A673 (cell line): Measurements from ENCODE around the gene AGPAT3. TPM values are rescaled to one million over a fixed set of nuclear protein-coding genes. Genes with fewer than 3 reads are reported as not detected.

Source experiments
- BruUV-seq: library from RNA; stranded (reverse); fragments of 400-500 nt; replicated peaks from 2 replicates; lab custom pipeline; 2021; lab: Mats Ljungman, UMichigan
- CTCF ChIA-PET: fragments of 300-600 bp; sonication (Branson Sonifier 250); formaldehyde crosslinking; loops from one replicate; lab custom pipeline; 2022; ENCODE audit warnings: antibody characterized with exemption; lab: Charles Lee
- POLR2A ChIA-PET: fragments of 300-600 bp; sonication (Branson Sonifier 250); formaldehyde crosslinking; loops from one replicate; lab custom pipeline; 2022; ENCODE audit warnings: antibody characterized with exemption; ENCODE audit not compliant: low non-redundant PET; lab: Charles Lee
- DNase-seq: peaks from one replicate; pipeline ENCODE4 v3.0.0-alpha.2; 2015; ENCODE audit warnings: low spot score
- H3K27ac ChIP-seq: fragments of 200-600 bp; sonication (generic); 2 replicates; pipeline ENCODE4 v1.5.1; 2016; ENCODE audit warnings: mixed run types, low read depth, mild to moderate bottlenecking, mixed read lengths, antibody characterized with exemption, low read length; ENCODE audit not compliant: poor library complexity, severe bottlenecking
- H3K27me3 ChIP-seq: fragments of 200-600 bp; sonication (generic); replicated peaks from 2 replicates; pipeline ENCODE4 v1.6.1; 2017; ENCODE audit warnings: mixed run types, low read depth, mild to moderate bottlenecking, mixed read lengths, antibody characterized with exemption, low read length; ENCODE audit not compliant: insufficient read depth, poor library complexity
- H3K36me3 ChIP-seq: fragments of 200-600 bp; sonication (generic); 2 replicates; pipeline ENCODE4 v1.6.1; 2016; ENCODE audit warnings: mixed run types, mild to moderate bottlenecking, mixed read lengths, antibody characterized with exemption, low read length; ENCODE audit not compliant: insufficient read depth, poor library complexity, severe bottlenecking
- H3K4me1 ChIP-seq: fragments of 200-600 bp; sonication (generic); 2 replicates; pipeline ENCODE4 v1.6.1; 2017; ENCODE audit warnings: mixed run types, mild to moderate bottlenecking, mixed read lengths, antibody characterized with exemption, low read length; ENCODE audit not compliant: insufficient read depth, poor library complexity, severe bottlenecking
- H3K4me3 ChIP-seq: fragments of 200-600 bp; sonication (generic); 2 replicates; pipeline ENCODE4 v1.5.1; 2016; ENCODE audit warnings: low read depth, mixed run types, mild to moderate bottlenecking, mixed read lengths, low read length; ENCODE audit not compliant: poor library complexity, severe bottlenecking
- H3K9me3 ChIP-seq: fragments of 200-600 bp; sonication (generic); 2 replicates; pipeline ENCODE4 v1.6.1; 2016; ENCODE audit warnings: mixed run types, low read depth, mild to moderate bottlenecking, mixed read lengths, antibody characterized with exemption, low read length; ENCODE audit not compliant: poor library complexity, severe bottlenecking
- CTCF ChIP-seq: fragments of 300-800, 200-600 bp; sonication (generic); conservative IDR thresholded peaks from 2 replicates; pipeline ENCODE4 v1.5.1; 2017; ENCODE audit warnings: low read depth, mild to moderate bottlenecking, antibody characterized with exemption, low read length, moderate library complexity, mixed read lengths
- EZH2 ChIP-seq: fragments of 200-600 bp; sonication (generic); IDR thresholded peaks from 2 replicates; pipeline ENCODE4 v1.6.1; 2017; ENCODE audit warnings: borderline replicate concordance, low read depth, mild to moderate bottlenecking, mixed read lengths, antibody characterized with exemption, low read length; ENCODE audit not compliant: poor library complexity, severe bottlenecking
- intact Hi-C: fragments of 100-400 bp; cut with micrococcal nuclease; formaldehyde crosslinking; loops from one replicate; pipeline ENCODE4 v1.10.0; 2022; ENCODE audit not compliant: unreplicated experiment
- total RNA-seq: library from RNA; stranded (reverse); gene quantifications from 2 replicates; pipeline ENCODE4 v1.2.3, GENCODE V29; 2021

The AGPAT3 gene
- total RNA-seq, 1 experiment from 2014 or later = 69.6 TPM

GRCh38 chr21:43975469-43976098, 110.6 kb downstream of the AGPAT3 start:
- Histone ChIP-seq H3K4me3 (no peak overlapping the region), H3K4me1 (no peaks in the 10 kb centered on the region), H3K27ac (no peak overlapping the region), H3K27me3 (no peaks in the 10 kb centered on the region), H3K9me3 (no peaks in the 10 kb centered on the region), H3K36me3 (peaks cover 21% of the 10 kb centered on the region)
- POLR2A ChIA-PET = no interaction called here
- TF ChIP-seq CTCF = peak; percentile 98
- TF ChIP-seq EZH2 = no peak
- CTCF ChIA-PET = interaction anchor here (0.5 to 1.2 kb wide), 6 partner anchors 60 to 167 kb away, joined by 3 to 14 read pairs (median 4); no protein-coding TSS in a partner anchor
- peak; percentile 72 for DNase-seq
- intact Hi-C loops = loop anchor here (1.0 kb wide), 1 partner anchor 165 kb away; no protein-coding TSS in a partner anchor
- BruUV-seq = no TSS peak

GRCh38 chr21:43976661-43977060, 111.6 kb downstream of the AGPAT3 start:
- intact Hi-C loops = no loop called here
- no peak overlapping the region for H3K27ac ChIP-seq
- POLR2A ChIA-PET = no interaction called here

GRCh38 chr21:43978060-43978459, 113.0 kb downstream of the AGPAT3 start:
- peaks cover 26% of the 10 kb centered on the region for H3K36me3 ChIP-seq

More at GRCh38 chr21:43976661-43977060, 111.6 kb downstream of the AGPAT3 start:
- H3K36me3 ChIP-seq = peaks cover 19% of the 10 kb centered on the region
- TF ChIP-seq EZH2 (no peak), CTCF (no peak)
- no peak overlapping the region for H3K4me3 ChIP-seq
- H3K4me1 ChIP-seq = no peaks in the 10 kb centered on the region
- DNase-seq = no peak
- H3K9me3 ChIP-seq = no peaks in the 10 kb centered on the region
- CTCF ChIA-PET = no interaction called here
- no TSS peak for BruUV-seq
- H3K27me3 ChIP-seq = no peaks in the 10 kb centered on the region

More at GRCh38 chr21:43978060-43978459, 113.0 kb downstream of the AGPAT3 start:
- POLR2A ChIA-PET = no interaction called here
- TF ChIP-seq EZH2 (no peak), CTCF (no peak)
- no peak overlapping the region for H3K4me3 ChIP-seq
- no peaks in the 10 kb centered on the region for H3K9me3 ChIP-seq
- DNase-seq = no peak
- BruUV-seq = no TSS peak
- intact Hi-C loops = no loop called here
- no peak overlapping the region for H3K27ac ChIP-seq
- H3K27me3 ChIP-seq = no peaks in the 10 kb centered on the region
- CTCF ChIA-PET = no interaction called here
- no peaks in the 10 kb centered on the region for H3K4me1 ChIP-seq
